Activated T-cell treated with anti-CD3 and anti-CD28 coated beads for 24 hours (primary cell): Measurements from ENCODE around the gene CATSPERE.
"Not testable (repeated sequence)": the region's sequence is repeated elsewhere in the genome, so short reads cannot be mapped to it uniquely, and the experiment has no call there.

Experiments used
- DNase-seq: peaks from one replicate; pipeline ENCODE4 v3.0.0-alpha.2; 2020; ENCODE audit warnings: low read depth

The CATSPERE gene

GRCh38 chr1:244666672-244667418 lies 205.8 kb downstream of the CATSPERE start:
- DNase-seq, result not testable (repeated sequence)

GRCh38 chr1:244667797-244668196 lies 206.7 kb downstream of the CATSPERE start:
- DNase-seq, result no peak

GRCh38 chr1:244672946-244673682 lies 212.0 kb downstream of the CATSPERE start:
- no peak for DNase-seq

GRCh38 chr1:244674446-244674845 lies 213.4 kb downstream of the CATSPERE start:
- DNase-seq, result no peak

GRCh38 chr1:244675167-244675566 lies 214.1 kb downstream of the CATSPERE start:
- no peak for DNase-seq

GRCh38 chr1:244678697-244679096 lies 217.6 kb downstream of the CATSPERE start:
- no peak for DNase-seq

- no peak for DNase-seq
Observed at GRCh38 chr1:244680667-244681066, 219.6 kb downstream of the CATSPERE start.

GRCh38 chr1:244682087-244682486 lies 221.0 kb downstream of the CATSPERE start:
- DNase-seq, result not testable (repeated sequence)
